Activated CD4-positive, alpha-beta memory T cell treated with anti-CD3 and anti-CD28 coated beads for 36 hours (primary cell): Measurements from ENCODE around the gene GAPDHS. TPM values are rescaled to one million over a fixed set of nuclear protein-coding genes. Genes with fewer than 3 reads are reported as not detected.

Experiments used
- CTCF ChIA-PET: fragments of 350-600 bp; sonication (Branson Sonifier 250); formaldehyde crosslinking; loops from one replicate; lab custom pipeline; 2021; ENCODE audit warnings: antibody characterized with exemption, inconsistent platforms; lab: Charles Lee
- POLR2A ChIA-PET: fragments of 350-600 bp; sonication (Branson Sonifier 250); formaldehyde crosslinking; loops from one replicate; lab custom pipeline; 2021; ENCODE audit warnings: antibody characterized with exemption; lab: Charles Lee
- DNase-seq: peaks from one replicate; pipeline ENCODE4 v3.0.0-alpha.2; 2020
- H3K27ac Mint-ChIP-seq: one replicate; pipeline ENCODE4 v1.8.0; 2021; ENCODE audit warnings: mixed read lengths
- H3K27me3 Mint-ChIP-seq: one replicate; pipeline ENCODE4 v1.8.0; 2021; ENCODE audit warnings: mixed read lengths
- H3K36me3 Mint-ChIP-seq: one replicate; pipeline ENCODE4 v1.8.0; 2021; ENCODE audit warnings: mixed read lengths
- H3K4me1 Mint-ChIP-seq: one replicate; pipeline ENCODE4 v1.8.0; 2021; ENCODE audit warnings: low read depth, mixed read lengths
- H3K4me3 Mint-ChIP-seq: one replicate; pipeline ENCODE4 v1.8.0; 2021; ENCODE audit warnings: mild to moderate bottlenecking, mixed read lengths
- H3K9me3 Mint-ChIP-seq: one replicate; pipeline ENCODE4 v1.8.0; 2021; ENCODE audit warnings: mixed read lengths
- intact Hi-C: fragments of 100-400 bp; cut with micrococcal nuclease; formaldehyde crosslinking; loops from one replicate; pipeline ENCODE4 v1.15.1; 2023
- total RNA-seq, 2 experiments: library from RNA; stranded (reverse); gene quantifications; one replicate each; pipeline ENCODE4 v1.2.3, GENCODE V29; 2021

GAPDHS gene
- total RNA-seq, 2 experiments from 2014 or later, result not detected

DNA sequence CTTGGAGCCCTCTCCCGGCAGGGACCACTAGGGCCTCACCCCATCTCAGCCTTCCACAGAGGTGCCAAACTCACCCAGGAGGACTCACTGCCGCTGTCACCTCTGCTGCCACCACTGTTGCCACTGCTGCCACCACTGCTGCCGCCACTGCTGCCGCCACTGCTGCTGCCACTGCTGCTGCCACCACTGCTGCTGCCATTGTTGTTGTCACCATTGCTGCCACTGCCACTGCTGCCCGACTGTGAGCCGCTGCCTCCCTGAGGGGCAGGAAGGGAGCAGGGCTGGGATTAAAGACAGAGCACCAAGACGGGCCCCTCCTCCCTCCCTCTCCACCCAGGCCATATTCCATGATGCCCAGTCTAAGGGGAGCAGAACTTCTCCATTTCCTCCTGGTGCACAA is 21.9 kb upstream of the GAPDHS start:
- Mint-ChIP-seq H3K27me3 (peaks cover 26% of the 10 kb centered on the region), H3K4me1 (peaks cover 13% of the 10 kb centered on the region), H3K27ac (no peak overlapping the region), H3K36me3 (no peaks in the 10 kb centered on the region), H3K9me3 (no peaks in the 10 kb centered on the region), H3K4me3 (no peak overlapping the region)
- CTCF ChIA-PET, result interaction anchor here (0.6 to 4.7 kb wide), 10 partner anchors 9 to 203 kb away, joined by 3 to 59 read pairs (median 7); partner anchors contain the start of genes FFAR1 and FFAR3
- intact Hi-C loops, result loop anchor here (5.0 kb wide), 1 partner anchor 36 kb away; the partner anchor contains the start of gene TMEM147
- no peak for DNase-seq
- POLR2A ChIA-PET, result no interaction called here

DNA sequence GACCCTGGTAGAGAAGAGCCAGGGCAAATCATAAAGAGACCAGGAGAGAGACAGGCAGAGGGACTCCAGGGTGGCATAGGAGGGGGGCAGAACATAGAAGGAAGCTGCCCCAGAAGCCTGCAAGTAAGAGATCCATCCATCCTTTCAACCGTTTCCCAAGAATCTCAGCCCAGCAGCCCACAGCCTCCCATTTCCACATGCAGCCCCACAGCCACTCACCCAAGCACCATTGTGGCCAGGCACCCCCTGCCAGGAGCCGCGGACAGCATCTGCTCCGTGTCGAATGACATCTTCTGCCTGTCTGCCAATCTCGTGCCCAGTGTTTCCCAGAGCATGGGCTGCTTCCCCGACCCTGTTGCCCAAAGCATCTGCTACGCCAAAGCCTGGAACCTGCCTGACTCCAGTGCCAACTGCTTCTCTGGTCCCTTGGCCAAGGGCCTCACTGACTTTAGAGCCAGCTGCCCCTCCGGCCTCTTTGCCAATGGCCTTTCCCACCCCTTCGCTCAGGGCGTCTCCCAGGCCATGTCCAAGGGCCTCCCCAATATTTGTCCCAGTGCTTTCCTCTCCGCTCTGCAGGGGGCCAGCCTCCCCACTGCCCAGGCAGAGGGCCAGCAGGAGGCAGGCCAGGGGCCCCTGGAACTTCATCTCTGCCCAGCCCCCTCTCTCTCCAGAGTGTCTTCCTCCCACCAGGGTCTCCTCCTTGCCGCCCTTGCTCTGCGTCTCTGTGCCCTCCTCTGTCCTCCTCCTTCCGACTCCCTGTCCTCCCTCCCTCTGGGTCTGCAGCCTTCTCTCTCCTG is 20.2 kb upstream of the GAPDHS start:
- Mint-ChIP-seq H3K4me1 (peaks cover 13% of the 10 kb centered on the region), H3K27me3 (peaks cover 26% of the 10 kb centered on the region), H3K27ac (no peak overlapping the region), H3K4me3 (no peak overlapping the region), H3K9me3 (no peaks in the 10 kb centered on the region), H3K36me3 (no peaks in the 10 kb centered on the region)
- ChIA-PET CTCF (interaction anchor here (0.6 to 1.2 kb wide), 2 partner anchors 27 to 79 kb away, joined by 3 read pairs; no protein-coding TSS in a partner anchor), POLR2A (no interaction called here)
- intact Hi-C loops, result loop anchor here (5.0 kb wide), 1 partner anchor 34 kb away; the partner anchor contains the start of gene TMEM147
- no peak for DNase-seq

DNA sequence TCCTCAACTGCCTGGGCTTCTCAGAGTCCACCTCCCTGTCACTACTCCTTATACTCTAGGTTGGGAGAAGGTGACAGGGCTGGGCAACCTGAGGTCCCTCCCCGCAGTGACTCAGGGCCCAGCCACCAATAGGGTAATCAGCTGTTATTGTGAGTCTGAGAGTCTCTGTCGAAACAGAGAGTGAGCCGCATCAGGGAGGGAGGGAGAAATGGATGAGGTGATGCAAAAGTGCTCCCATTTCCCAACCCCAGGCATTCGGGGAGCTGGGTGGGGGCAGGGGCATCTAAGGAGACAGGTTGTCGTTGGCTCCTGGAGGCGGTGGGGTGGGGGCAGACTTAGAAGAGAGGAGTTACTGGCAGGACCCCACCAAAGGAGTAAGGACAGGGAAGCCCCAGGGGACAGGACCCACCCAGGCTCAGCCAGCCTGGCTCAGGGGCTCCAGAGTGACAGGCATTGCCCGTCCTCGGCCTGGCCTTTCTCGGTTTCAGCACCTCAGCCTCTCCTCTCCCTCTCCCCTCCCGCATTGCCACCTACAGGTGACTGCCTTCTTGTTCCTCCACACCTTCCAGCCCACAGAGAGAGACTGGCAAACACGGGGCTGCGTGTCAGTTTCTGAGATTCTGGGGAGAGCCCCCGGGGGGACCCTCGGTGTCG is 19.5 kb upstream of the GAPDHS start, which contains the start of gene DMKN:
Gene DMKN (minus strand): TSS at position 22 of the 654 bp plus-strand sequence. CDS start 174 bp downstream, outside the sequence.
- Mint-ChIP-seq H3K27me3 (peaks cover 20% of the 10 kb centered on the region), H3K9me3 (no peaks in the 10 kb centered on the region), H3K4me1 (peaks cover 13% of the 10 kb centered on the region), H3K27ac (no peak within 1 kb of the TSS), H3K4me3 (no peak within 1 kb of the TSS), H3K36me3 (no peaks in the 10 kb centered on the region)
- POLR2A ChIA-PET, result no interaction called here
- intact Hi-C loops, result loop anchor here (5.0 kb wide), 1 partner anchor 34 kb away; the partner anchor contains the start of gene TMEM147
- no peak for DNase-seq
- CTCF ChIA-PET, result interaction anchor here (0.6 kb wide), 1 partner anchor 1407 kb away, joined by 5 read pairs; no protein-coding TSS in a partner anchor

DNA sequence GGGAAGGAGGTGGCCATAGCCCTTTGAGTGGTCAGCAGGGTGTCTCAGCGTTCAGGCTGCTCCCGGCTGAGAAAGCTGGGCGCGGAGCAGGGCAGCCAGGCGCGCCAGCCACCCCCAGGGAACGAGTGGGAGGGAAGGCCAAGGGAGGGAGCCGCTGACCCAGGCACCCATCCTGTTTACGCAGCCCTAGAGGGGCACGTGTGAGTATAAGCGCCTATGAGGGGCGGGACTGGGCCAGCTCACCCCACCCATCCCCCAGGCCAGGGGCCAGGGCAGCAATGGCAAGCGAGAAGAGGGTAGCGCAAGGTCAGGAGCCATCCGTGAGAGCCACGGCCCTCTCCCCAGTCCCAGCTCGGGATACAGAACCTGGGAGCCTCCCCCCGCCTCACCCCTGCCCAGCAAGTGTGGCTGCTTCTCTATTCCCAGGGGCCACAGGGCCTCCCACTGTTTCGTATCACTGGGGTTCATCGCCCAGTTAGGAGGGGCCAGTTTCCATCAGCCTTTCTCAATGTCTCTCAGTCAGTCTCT is 18.9 kb upstream of the GAPDHS start:
- no peak for DNase-seq
- intact Hi-C loops, result loop anchor here (5.0 kb wide), 1 partner anchor 33 kb away; the partner anchor contains the start of gene TMEM147
- Mint-ChIP-seq H3K4me3 (no peak overlapping the region), H3K27me3 (peaks cover 20% of the 10 kb centered on the region), H3K9me3 (no peaks in the 10 kb centered on the region), H3K27ac (no peak overlapping the region), H3K4me1 (peaks cover 11% of the 10 kb centered on the region), H3K36me3 (no peaks in the 10 kb centered on the region)
- ChIA-PET POLR2A (no interaction called here), CTCF (interaction anchor here (0.6 to 1.9 kb wide), 2 partner anchors 78 to 1407 kb away, joined by 5 read pairs; no protein-coding TSS in a partner anchor)

DNA sequence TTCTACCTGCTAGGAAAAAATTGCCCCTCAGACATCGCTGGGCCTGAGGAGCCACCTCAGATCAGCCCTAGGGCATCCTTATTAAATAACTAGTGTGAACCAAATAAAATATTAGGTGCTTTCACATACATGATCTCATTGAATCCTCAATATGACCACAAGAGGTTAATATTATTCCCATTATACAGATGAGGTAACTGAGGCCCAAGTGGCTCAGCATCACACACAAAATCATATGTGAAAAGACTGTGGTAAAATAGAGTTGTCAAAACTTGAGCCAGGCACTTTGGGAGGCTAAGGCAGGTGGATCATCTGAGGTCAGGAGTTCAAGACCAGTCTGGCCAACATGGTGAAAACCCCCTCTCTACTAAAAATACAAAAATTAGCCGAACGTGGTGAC is 16.9 kb upstream of the GAPDHS start:
- Mint-ChIP-seq H3K27me3 (peaks cover 12% of the 10 kb centered on the region), H3K4me1 (no peaks in the 10 kb centered on the region), H3K4me3 (no peak overlapping the region), H3K36me3 (no peaks in the 10 kb centered on the region), H3K9me3 (no peaks in the 10 kb centered on the region), H3K27ac (no peak overlapping the region)
- intact Hi-C loops, result no loop called here
- CTCF ChIA-PET, result no interaction called here
- POLR2A ChIA-PET, result no interaction called here
- DNase-seq, result no peak

DNA sequence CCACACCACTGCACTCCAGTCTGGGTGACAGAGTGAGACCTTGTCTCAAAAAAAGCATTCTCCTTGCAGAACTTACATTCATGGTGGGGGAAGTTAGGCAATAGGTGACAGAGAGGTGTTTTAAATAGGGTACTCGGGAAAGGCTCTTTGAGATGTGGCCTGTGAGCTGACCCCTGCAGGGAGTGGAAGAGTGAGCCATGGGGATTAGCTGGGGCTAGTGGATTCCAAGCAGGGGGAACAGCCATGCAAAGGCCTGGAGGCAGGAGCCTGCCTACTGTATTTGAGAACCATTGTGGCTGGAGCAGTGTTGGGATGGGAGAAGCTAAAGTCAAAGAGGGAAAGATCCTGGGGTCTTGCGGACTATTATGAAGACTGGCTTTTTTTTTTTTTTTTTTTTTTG is 15.9 kb upstream of the GAPDHS start:
- peaks cover 10% of the 10 kb centered on the region for H3K27me3 Mint-ChIP-seq
- no peak overlapping the region for H3K27ac Mint-ChIP-seq
- H3K36me3 Mint-ChIP-seq, result no peaks in the 10 kb centered on the region
- H3K4me3 Mint-ChIP-seq, result no peak overlapping the region
- DNase-seq, result no peak
- H3K4me1 Mint-ChIP-seq, result no peaks in the 10 kb centered on the region
- intact Hi-C loops, result no loop called here
- no peaks in the 10 kb centered on the region for H3K9me3 Mint-ChIP-seq
- ChIA-PET CTCF (interaction anchor here (0.6 kb wide), 1 partner anchor 31 kb away, joined by 4 read pairs; no protein-coding TSS in a partner anchor), POLR2A (no interaction called here)

DNA sequence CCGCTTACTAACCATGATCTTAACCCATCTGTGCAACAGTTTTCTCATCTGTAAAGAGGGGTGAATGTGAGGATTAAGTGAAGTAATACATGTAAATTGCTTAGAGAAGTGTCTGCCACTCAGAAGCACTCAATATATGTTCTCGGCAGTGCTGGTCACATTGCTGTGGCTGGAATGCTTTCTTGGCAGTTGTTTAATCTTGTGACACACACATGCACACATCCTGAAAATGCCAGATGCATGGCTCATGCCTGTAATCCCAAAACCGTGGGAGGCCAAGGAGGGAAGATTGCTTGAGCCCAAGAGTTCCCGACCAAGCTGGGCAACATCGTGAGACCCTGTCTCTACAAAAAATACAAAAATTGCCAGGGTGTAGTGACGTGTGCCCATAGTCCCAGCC is 14.9 kb upstream of the GAPDHS start:
- no peaks in the 10 kb centered on the region for H3K9me3 Mint-ChIP-seq
- POLR2A ChIA-PET, result no interaction called here
- no peaks in the 10 kb centered on the region for H3K4me1 Mint-ChIP-seq
- DNase-seq, result no peak
- CTCF ChIA-PET, result no interaction called here
- no peak overlapping the region for H3K4me3 Mint-ChIP-seq
- no peak overlapping the region for H3K27ac Mint-ChIP-seq
- peaks cover 8% of the 10 kb centered on the region for H3K27me3 Mint-ChIP-seq
- intact Hi-C loops, result no loop called here
- H3K36me3 Mint-ChIP-seq, result no peaks in the 10 kb centered on the region

DNA sequence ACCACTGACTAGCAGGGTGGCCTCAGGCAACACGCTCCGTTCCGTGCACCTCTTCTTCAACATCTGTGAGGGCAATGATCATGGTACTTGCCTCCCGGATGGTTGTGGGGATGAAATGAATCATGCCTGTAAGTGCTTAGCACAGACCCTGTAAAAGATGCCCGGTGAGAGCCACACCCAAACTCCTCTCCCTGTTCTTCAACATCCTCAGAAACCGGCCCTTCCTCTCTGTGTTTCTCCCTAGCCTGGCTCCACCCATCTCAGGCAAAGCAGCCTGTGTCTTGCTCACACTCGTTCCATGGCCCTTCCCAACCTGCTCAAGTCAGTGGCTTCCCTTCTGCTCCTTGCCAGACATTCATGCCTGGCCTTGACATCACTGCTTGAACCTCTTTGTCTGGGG is 14.0 kb upstream of the GAPDHS start:
- ChIA-PET CTCF (interaction anchor here (0.6 to 1.6 kb wide), 3 partner anchors 24 to 72 kb away, joined by 3 to 4 read pairs (median 3); no protein-coding TSS in a partner anchor), POLR2A (no interaction called here)
- Mint-ChIP-seq H3K36me3 (no peaks in the 10 kb centered on the region), H3K4me1 (no peaks in the 10 kb centered on the region), H3K4me3 (no peak overlapping the region), H3K27ac (no peak overlapping the region), H3K9me3 (no peaks in the 10 kb centered on the region), H3K27me3 (peaks cover 6% of the 10 kb centered on the region)
- intact Hi-C loops, result no loop called here
- no peak for DNase-seq

DNA sequence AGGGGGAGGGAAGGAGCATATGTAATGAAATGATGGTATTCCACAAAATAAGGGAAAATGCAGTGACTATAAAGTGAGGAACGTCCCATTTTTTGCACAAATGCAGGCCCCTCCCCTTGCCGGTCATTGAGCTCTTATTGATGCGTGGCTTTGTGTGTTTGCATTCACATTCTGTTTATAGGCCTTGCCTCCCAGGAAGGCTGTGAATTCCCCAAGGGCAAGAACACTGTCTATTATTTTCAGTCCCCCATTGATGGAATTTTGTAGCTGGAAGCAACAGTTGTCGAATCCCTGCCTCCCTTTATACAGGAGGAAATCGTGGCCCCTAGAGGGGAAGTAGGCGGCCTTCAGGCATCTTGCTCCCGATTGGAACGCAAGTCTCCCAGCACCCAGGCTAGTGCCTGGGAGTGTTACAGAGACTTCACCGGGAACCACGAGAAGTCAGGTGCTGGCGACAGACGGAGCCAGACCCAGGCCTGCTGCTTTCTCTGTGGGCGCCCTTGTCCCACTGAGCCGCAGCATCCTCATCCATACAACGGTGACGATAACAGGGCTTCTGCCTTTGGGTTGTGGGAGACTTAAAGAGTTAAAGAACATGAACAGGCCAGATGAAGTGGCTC is 12.0 kb upstream of the GAPDHS start:
- Mint-ChIP-seq H3K36me3 (no peaks in the 10 kb centered on the region), H3K9me3 (no peaks in the 10 kb centered on the region), H3K4me1 (no peaks in the 10 kb centered on the region), H3K27me3 (peaks cover 9% of the 10 kb centered on the region), H3K27ac (no peak overlapping the region), H3K4me3 (no peak overlapping the region)
- CTCF ChIA-PET, result interaction anchor here (1.1 to 1.6 kb wide), 2 partner anchors 11 to 27 kb away, joined by 5 to 6 read pairs; no protein-coding TSS in a partner anchor
- POLR2A ChIA-PET, result no interaction called here
- no peak for DNase-seq
- intact Hi-C loops, result no loop called here

DNA sequence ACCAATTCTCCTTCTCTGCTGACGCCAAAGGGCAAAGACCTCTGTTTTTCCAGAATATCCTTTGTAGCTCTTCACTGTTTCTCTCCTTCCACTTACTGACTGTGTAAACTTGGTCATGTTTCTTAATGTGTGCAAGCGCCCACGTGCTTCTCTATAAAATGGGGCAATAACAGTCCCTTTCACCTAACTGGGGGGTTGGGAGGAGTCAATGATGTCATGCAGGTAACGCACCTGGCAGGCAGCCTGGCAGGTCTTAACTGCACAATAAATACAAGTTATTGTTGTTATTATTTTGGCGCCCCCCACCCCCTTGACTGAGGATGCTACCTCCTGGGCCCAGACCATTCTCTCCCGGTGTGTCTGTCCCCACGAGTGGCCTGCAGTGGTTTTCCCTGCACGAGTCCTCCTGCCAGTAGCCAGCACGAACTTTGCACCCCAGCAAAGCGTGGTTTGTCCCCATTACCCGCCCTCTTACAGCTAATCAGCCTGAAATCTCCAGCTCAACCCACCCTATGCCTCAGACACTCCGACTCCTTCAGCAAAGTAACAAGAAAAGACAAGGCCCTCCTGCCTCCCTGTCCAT is 10.4 kb upstream of the GAPDHS start:
- no peak overlapping the region for H3K27ac Mint-ChIP-seq
- no peaks in the 10 kb centered on the region for H3K9me3 Mint-ChIP-seq
- H3K4me3 Mint-ChIP-seq, result no peak overlapping the region
- intact Hi-C loops, result no loop called here
- DNase-seq, result no peak
- POLR2A ChIA-PET, result no interaction called here
- CTCF ChIA-PET, result interaction anchor here (0.6 kb wide), 1 partner anchor 13 kb away, joined by 3 read pairs; no protein-coding TSS in a partner anchor
- H3K36me3 Mint-ChIP-seq, result no peaks in the 10 kb centered on the region
- no peaks in the 10 kb centered on the region for H3K4me1 Mint-ChIP-seq
- peaks cover 16% of the 10 kb centered on the region for H3K27me3 Mint-ChIP-seq

DNA sequence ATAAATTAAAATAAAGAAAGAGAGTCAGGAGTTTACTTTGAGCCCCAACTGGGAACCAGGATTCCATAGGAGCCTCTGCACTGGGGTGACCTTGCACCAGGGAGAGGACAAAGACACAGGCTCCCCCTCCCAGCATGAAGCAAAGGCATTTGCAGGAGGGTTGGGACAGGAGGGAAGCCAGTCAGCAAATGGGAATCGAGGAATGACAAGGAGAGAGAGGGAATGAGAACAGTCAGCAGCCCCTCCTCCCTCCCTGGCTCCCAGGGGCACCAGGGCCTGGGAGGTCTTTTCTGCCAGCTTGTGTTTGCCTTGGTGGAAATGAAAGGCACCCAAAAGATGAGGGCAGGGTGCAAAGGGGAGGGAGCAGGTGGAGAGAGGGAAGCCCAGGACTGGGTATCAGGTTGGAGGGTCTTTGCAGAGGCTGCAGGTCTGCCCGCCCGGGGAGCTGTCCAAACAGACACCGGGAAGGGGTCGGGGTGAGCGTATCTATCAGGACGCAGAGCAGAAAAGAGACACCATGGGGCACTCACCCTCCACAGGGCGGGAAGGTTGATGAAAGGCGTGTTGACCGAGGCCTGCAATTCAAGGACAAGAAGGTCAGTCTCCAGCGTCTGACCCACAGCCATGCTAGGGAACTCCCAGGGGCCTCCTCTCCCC is 8.9 kb upstream of the GAPDHS start:
- ChIA-PET POLR2A (no interaction called here), CTCF (interaction anchor here (1.6 kb wide), 1 partner anchor 171 kb away, joined by 3 read pairs; no protein-coding TSS in a partner anchor)
- Mint-ChIP-seq H3K9me3 (no peaks in the 10 kb centered on the region), H3K4me3 (no peak overlapping the region), H3K27me3 (peaks cover 26% of the 10 kb centered on the region), H3K27ac (no peak overlapping the region), H3K36me3 (no peaks in the 10 kb centered on the region), H3K4me1 (no peaks in the 10 kb centered on the region)
- DNase-seq, result no peak
- intact Hi-C loops, result no loop called here
